NCI-H510A (cell line): ENCODE data around the gene POLR1E.
A peak's percentile ranks its signal among the peaks of the same experiment; 100 is the strongest.
"Not testable (repeated sequence)": the region's sequence is repeated elsewhere in the genome, so short reads cannot be mapped to it uniquely, and the experiment has no call there.

Experiments
- DNase-seq: peaks from one replicate; lab custom pipeline; 2025; lab: John Stamatoyannopoulos, UW

The POLR1E gene

GRCh38 chr9:37504605-37505004 is 18.9 kb downstream of the POLR1E start:
- no peak for DNase-seq

GRCh38 chr9:37507566-37508134 is 21.9 kb downstream of the POLR1E start:
- DNase-seq = no peak

- no peak for DNase-seq
These were observed 22.5 kb downstream of the POLR1E start for GRCh38 chr9:37508135-37508833.

DNA sequence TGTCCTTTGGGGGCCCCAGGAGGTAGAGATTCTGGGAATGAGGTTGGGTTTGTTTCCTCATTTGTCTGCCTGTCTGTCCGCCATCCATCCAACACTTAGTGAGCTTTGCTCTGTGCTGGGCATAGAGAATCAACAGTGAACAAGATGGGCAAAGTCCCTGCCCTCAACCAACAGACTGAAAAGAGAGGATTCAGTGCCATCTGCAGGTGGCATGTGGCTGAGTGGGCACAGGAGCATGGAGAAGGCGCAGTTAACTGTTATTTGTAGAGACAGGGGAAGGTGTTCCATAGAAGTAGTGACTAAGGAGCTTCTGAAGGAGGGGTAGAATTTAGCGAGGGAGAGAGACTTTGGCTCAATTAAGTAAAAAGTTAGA is 23.1 kb downstream of the POLR1E start:
- no peak for DNase-seq

DNA sequence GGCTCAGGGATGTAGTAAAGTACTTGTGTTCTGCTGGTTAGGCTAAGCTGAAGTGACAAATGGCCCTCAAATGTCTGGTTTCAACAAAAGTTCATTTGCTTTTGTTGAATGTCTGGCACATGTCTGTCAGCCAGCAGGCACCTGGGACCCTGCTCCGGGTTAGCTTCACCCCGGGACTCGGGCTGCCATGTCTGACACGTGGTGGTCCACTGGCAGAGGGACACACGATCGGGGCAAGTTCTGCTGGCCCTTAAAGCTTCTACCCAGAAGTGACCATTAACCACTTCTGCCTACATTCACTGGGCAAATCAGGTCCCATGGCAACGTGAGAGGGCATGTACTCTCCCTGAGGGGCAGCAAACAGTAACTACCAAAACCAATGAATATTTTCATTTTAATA is 23.8 kb downstream of the POLR1E start:
- no peak for DNase-seq

DNA sequence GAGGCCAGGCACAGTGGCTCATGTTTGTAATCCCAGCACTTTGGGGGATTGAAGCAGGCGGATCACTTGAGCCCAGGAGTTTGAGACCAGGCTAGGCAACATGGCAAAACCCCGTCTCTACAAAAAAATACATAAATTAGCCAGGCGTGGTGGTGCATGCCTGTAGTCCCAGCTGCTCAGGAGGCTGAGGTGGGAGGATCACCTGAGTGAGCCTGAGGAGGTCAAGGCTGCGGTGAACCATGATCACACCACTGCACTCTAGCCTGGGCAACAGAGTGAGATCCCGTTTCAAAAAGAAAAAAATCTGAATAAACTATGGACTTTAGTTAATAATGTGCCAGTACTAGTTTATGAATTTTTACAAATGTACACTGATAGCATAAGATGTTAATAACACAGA is 24.3 kb downstream of the POLR1E start:
- DNase-seq = not testable (repeated sequence)

GRCh38 chr9:37511016-37512010 is 25.6 kb downstream of the POLR1E start:
- DNase-seq = no peak

DNA sequence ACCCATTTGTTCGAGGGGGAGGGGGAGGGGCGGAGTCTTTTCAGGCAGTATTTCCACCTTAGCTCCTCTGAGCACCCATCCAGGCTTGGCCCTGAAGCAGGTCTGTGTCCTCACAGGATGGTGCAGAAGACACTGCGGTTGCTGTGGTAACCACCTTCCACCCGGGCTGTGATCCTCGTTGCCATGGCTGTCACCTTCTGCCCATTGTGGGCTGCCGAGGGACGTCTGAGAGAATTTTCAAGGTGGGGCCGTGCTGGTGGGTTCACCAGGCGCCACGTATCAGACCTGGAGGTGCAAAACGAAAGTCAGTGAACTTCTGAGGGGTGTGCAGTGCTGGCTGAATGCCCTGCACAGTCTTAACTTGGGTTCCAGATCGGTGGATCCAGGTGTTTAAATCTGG is 26.7 kb downstream of the POLR1E start:
- DNase-seq = no peak

GRCh38 chr9:37514415-37514814 is 28.7 kb downstream of the POLR1E start:
- not testable (repeated sequence) for DNase-seq

DNA sequence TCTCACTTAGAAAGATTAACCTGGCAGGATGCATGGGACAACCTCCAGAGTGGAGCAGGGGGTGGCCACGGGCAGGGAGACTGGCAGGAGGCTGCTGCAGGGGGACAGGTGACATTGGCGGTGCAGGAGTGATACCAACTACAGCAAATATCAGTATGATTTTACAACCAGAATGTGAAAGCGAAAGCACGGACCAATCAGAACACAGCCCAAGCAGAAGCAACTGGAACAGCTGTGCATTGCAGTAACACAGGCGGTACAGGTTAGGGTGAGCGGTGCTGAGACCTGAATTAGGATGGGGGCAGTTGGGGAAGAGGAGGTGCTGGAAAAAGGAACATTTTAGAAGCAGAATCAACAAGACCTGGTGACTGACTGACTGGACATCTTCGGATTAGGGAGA is 29.3 kb downstream of the POLR1E start:
- no peak for DNase-seq

GRCh38 chr9:37515620-37516258 is 30.0 kb downstream of the POLR1E start:
- no peak for DNase-seq

GRCh38 chr9:37517923-37518322 is 32.2 kb downstream of the POLR1E start:
- DNase-seq = no peak

- DNase-seq = no peak
These were observed 34.9 kb downstream of the POLR1E start for GRCh38 chr9:37520641-37521040.

- no peak for DNase-seq
These were observed 35.4 kb downstream of the POLR1E start for GRCh38 chr9:37521111-37521510.

DNA sequence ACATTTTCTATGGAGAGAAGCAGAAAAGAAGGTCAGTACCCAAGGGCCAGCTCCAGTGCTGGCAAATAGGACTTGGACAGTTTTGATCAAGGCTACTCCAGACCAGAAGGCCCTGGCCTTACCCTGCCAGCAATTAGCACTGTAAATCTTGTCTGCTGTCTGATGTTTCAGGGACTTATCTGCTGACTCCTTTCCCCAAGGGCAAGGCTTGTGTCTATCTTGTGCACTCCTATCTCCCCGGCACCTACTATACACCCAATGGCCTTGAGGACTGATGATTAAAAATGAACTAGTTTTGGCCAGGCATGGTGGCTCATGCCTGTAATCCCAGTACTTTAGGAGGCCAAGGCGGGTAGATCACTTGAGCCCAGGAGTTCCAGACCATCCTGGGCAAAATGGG is 37.2 kb downstream of the POLR1E start:
- DNase-seq = no peak

DNA sequence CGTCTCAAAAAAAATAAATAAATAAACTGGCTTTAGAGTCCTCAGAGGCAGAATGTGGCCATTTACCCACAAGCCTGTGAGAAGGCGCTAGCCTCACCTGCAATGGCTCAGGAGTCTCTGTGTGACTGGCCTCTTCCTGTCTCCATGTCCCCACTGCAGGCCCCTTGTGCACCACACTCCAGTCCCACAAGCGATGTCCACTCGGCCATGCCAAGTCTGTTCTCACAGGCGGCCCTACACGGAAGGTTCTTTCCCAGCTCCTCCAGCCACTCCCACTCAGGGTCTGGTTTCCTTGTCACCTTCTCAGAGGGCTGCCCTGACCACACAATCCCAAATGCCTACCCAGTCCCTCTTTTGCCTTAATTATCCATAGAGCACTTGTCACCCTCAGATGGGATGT is 38.2 kb downstream of the POLR1E start:
- DNase-seq = no peak

- peak; percentile 67 for DNase-seq
These were observed 43.1 kb downstream of the POLR1E start for GRCh38 chr9:37528652-37529471.

- no peak for DNase-seq
These were observed 46.0 kb downstream of the POLR1E start for GRCh38 chr9:37531699-37532098.

DNA sequence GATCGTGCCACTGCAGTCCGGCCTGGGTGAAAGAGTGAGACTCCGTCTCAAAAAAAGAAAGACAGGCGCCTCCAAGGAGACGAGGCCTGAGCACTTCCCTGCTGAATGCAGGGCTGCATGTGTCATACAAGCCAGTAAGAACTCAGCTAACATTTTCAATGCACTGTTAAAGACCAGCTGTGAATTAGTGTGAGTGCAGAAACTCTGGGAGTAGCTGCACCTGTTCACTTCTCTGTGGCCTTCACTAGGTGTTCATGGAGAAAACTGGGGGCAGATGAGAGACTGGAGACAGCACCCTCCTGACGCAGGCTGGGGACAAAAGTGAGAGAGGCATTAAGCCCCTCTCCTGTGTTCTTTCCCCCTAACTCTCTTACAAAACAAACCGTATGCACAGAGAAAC is 48.7 kb downstream of the POLR1E start:
- DNase-seq = no peak

- no peak for DNase-seq
These were observed 49.2 kb downstream of the POLR1E start for GRCh38 chr9:37534901-37535300.

- no peak for DNase-seq
These were observed 52.4 kb downstream of the POLR1E start for GRCh38 chr9:37538099-37538498.

- DNase-seq = no peak
These were observed 53.9 kb downstream of the POLR1E start for GRCh38 chr9:37539634-37540033.
